ENCODE results near the gene CYP26C1.

Gene CYP26C1

GRCh38 chr10:93070378-93071176 is 10.0 kb downstream of the CYP26C1 start:
- no peak overlapping the region for H3K4me3 ChIP-seq
- no peak overlapping the region for H3K9ac ChIP-seq
- no peak for TF ChIP-seq Cebpa-rat (IDR thresholded peaks at IDR 0.05)
- H3K27me3 ChIP-seq = peaks cover 99% of the 10 kb centered on the region
- H4K20me1 ChIP-seq = peaks cover 56% of the 10 kb centered on the region
- H3K9me3 ChIP-seq = peaks cover 4% of the 10 kb centered on the region; the same call in 1 of the 2 replicates
- H3K36me3 ChIP-seq = no peaks in the 10 kb centered on the region
- H3K4me1 ChIP-seq = peaks cover 18% of the 10 kb centered on the region
- H3K4me2 ChIP-seq = no peak overlapping the region
- H3K27ac ChIP-seq = no peak overlapping the region

GRCh38 chr10:93071177-93071472 is 10.5 kb downstream of the CYP26C1 start:
- Histone ChIP-seq H3K27ac (no peak overlapping the region), H3K9me3 (peaks cover 4% of the 10 kb centered on the region; the same call in 1 of the 2 replicates), H3K4me3 (no peak overlapping the region), H3K4me2 (no peak overlapping the region), H3K36me3 (no peaks in the 10 kb centered on the region), H4K20me1 (peaks cover 51% of the 10 kb centered on the region), H3K9ac (no peak overlapping the region), H3K27me3 (peaks cover 97% of the 10 kb centered on the region), H3K4me1 (peaks cover 18% of the 10 kb centered on the region)
- no peak for TF ChIP-seq Cebpa-rat (IDR thresholded peaks at IDR 0.05)

GRCh38 chr10:93071674-93072224 is 11.2 kb downstream of the CYP26C1 start:
- Histone ChIP-seq H3K4me2 (no peak overlapping the region), H3K27ac (no peak overlapping the region), H3K4me1 (peaks cover 18% of the 10 kb centered on the region), H4K20me1 (peaks cover 51% of the 10 kb centered on the region), H3K9ac (no peak overlapping the region), H3K36me3 (no peaks in the 10 kb centered on the region), H3K27me3 (peaks cover 91% of the 10 kb centered on the region), H3K9me3 (peaks cover 4% of the 10 kb centered on the region; the same call in 1 of the 2 replicates), H3K4me3 (no peak overlapping the region)
- TF ChIP-seq Cebpa-rat (IDR thresholded peaks at IDR 0.05) = no peak

GRCh38 chr10:93072225-93072712 is 11.7 kb downstream of the CYP26C1 start:
- Histone ChIP-seq H3K4me3 (no peak overlapping the region), H3K27me3 (peaks cover 86% of the 10 kb centered on the region)

GRCh38 chr10:93072713-93073538 is 12.3 kb downstream of the CYP26C1 start:
- peaks cover 79% of the 10 kb centered on the region for H3K27me3 ChIP-seq
- H4K20me1 ChIP-seq = peaks cover 46% of the 10 kb centered on the region
- peak overlapping the region; percentile 99 for H3K4me2 ChIP-seq
- H3K4me3 ChIP-seq = peak overlapping the region; percentile 70
- no peak overlapping the region for H3K27ac ChIP-seq
- peaks cover 18% of the 10 kb centered on the region for H3K4me1 ChIP-seq
- peaks cover 4% of the 10 kb centered on the region; the same call in 1 of the 2 replicates for H3K9me3 ChIP-seq
- H3K9ac ChIP-seq = no peak overlapping the region
- H3K36me3 ChIP-seq = no peaks in the 10 kb centered on the region
- no peak for TF ChIP-seq Cebpa-rat (IDR thresholded peaks at IDR 0.05)

More at GRCh38 chr10:93072225-93072712, 11.7 kb downstream of the CYP26C1 start:
- Histone ChIP-seq H3K4me2 (no peak overlapping the region), H3K4me1 (peaks cover 18% of the 10 kb centered on the region), H3K36me3 (no peaks in the 10 kb centered on the region), H3K9ac (no peak overlapping the region), H4K20me1 (peaks cover 51% of the 10 kb centered on the region), H3K9me3 (peaks cover 4% of the 10 kb centered on the region; the same call in 1 of the 2 replicates), H3K27ac (no peak overlapping the region)
- no peak for TF ChIP-seq Cebpa-rat (IDR thresholded peaks at IDR 0.05)

- H3K9me3 ChIP-seq = peaks cover 4% of the 10 kb centered on the region; the same call in 1 of the 2 replicates
- H3K27ac ChIP-seq = no peak within 1 kb of the TSS
- H3K9ac ChIP-seq = 0 out of 2 replicates have a peak within 1 kb of the TSS, but pooled peaks have one; percentile 10
- peaks cover 72% of the 10 kb centered on the region for H3K27me3 ChIP-seq
- peaks cover 39% of the 10 kb centered on the region for H4K20me1 ChIP-seq
- peak within 1 kb of the TSS; percentile 70 for H3K4me3 ChIP-seq
- peaks cover 18% of the 10 kb centered on the region for H3K4me1 ChIP-seq
- no peak for TF ChIP-seq Cebpa-rat (IDR thresholded peaks at IDR 0.05)
- no peaks in the 10 kb centered on the region for H3K36me3 ChIP-seq
- peak within 1 kb of the TSS; percentile 99 for H3K4me2 ChIP-seq
Observed at GRCh38 chr10:93073539-93074146, 13.0 kb downstream of the CYP26C1 start, which contains the start of gene CYP26A1. TSS of gene CYP26A1 (plus strand) at chr10:93073893. CDS start at chr10:93073935, 42 bp downstream.

- H3K4me2 ChIP-seq = peak overlapping the region; percentile 99
- no peak overlapping the region for H3K9ac ChIP-seq
- H3K27ac ChIP-seq = no peak overlapping the region
- peaks cover 33% of the 10 kb centered on the region for H4K20me1 ChIP-seq
- H3K4me3 ChIP-seq = peak overlapping the region; percentile 70
- H3K36me3 ChIP-seq = no peaks in the 10 kb centered on the region
- H3K4me1 ChIP-seq = peaks cover 18% of the 10 kb centered on the region
- H3K9me3 ChIP-seq = peaks cover 4% of the 10 kb centered on the region; the same call in 1 of the 2 replicates
- H3K27me3 ChIP-seq = peaks cover 67% of the 10 kb centered on the region
- TF ChIP-seq Cebpa-rat (IDR thresholded peaks at IDR 0.05) = no peak
Observed at GRCh38 chr10:93074147-93074596, 13.6 kb downstream of the CYP26C1 start.

- Histone ChIP-seq H3K4me3 (peak overlapping the region; percentile 70), H3K9me3 (peaks cover 4% of the 10 kb centered on the region; the same call in 1 of the 2 replicates), H3K9ac (no peak overlapping the region), H3K27ac (no peak overlapping the region), H3K36me3 (no peaks in the 10 kb centered on the region), H3K4me2 (peak overlapping the region; percentile 99), H4K20me1 (peaks cover 29% of the 10 kb centered on the region), H3K27me3 (peaks cover 61% of the 10 kb centered on the region), H3K4me1 (peaks cover 18% of the 10 kb centered on the region)
- no peak for TF ChIP-seq Cebpa-rat (IDR thresholded peaks at IDR 0.05)
Observed at GRCh38 chr10:93074597-93075368, 14.2 kb downstream of the CYP26C1 start.

Measured in BLaER1 (cell line).